ENCODE results near the gene DNM1.

DNM1 gene

DNA sequence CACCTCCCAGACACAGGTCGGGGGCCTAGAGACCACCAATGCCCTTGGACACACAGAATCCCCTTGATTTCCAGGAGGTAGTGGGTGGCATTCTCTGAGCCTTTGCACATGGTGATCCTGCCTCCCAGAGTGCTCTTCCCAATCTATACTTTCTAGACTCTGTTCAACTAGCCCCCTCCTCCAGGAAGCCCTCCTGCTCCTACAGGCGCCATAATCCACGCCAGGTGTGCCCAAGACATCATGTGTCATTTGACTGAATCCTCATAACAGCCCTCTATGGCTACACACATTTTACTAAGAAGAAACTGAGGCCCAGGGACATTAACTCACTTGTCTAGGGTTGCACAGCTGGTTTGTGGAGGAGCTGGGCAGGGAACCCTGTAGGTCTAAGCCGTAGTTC lies 36.0 kb upstream of the DNM1 start:
- WGBS (ENCODE audit: insufficient coverage), result 100% methylated on average over 3 of the region's 4 CpGs
- Histone ChIP-seq H3K4me3 (ENCODE audit: control insufficient read depth in 1 of 7, extremely low read depth in 1 of 7, insufficient read depth in 4 of 7, low read depth in 2 of 7, low read length in 6 of 7) (no peak overlapping the region), H3K9me3 (ENCODE audit: control extremely low read depth in 1 of 5, control insufficient read depth in 4 of 5, insufficient read depth in 2 of 5, low read depth in 1 of 5, low read length in 4 of 5) (no peaks in the 10 kb centered on the region), H3K27ac (ENCODE audit: insufficient read depth in 1 of 2, low read depth in 1 of 2, low read length in 2 of 2, poor library complexity in 1 of 2, severe bottlenecking in 2 of 2) (no peak overlapping the region), H3K4me1 (ENCODE audit: control extremely low read depth in 1 of 4, control insufficient read depth in 4 of 4, insufficient read depth in 4 of 4, low read length in 3 of 4) (no peaks in the 10 kb centered on the region), H3K27me3 (replicated peaks in 2 of 5; ENCODE audit: control insufficient read depth in 4 of 5, insufficient read depth in 5 of 5, low read length in 4 of 5) (no peaks in the 10 kb centered on the region), H3K36me3 (ENCODE audit: control insufficient read depth in 4 of 4, insufficient read depth in 4 of 4, low read length in 3 of 4) (peaks cover 14 to 76% (median 55%) of the 10 kb centered on the region in 4 experiments)
- ChIA-PET CTCF (no interaction called here), POLR2A (no interaction called here)
- DNase-seq, result no peak

DNA sequence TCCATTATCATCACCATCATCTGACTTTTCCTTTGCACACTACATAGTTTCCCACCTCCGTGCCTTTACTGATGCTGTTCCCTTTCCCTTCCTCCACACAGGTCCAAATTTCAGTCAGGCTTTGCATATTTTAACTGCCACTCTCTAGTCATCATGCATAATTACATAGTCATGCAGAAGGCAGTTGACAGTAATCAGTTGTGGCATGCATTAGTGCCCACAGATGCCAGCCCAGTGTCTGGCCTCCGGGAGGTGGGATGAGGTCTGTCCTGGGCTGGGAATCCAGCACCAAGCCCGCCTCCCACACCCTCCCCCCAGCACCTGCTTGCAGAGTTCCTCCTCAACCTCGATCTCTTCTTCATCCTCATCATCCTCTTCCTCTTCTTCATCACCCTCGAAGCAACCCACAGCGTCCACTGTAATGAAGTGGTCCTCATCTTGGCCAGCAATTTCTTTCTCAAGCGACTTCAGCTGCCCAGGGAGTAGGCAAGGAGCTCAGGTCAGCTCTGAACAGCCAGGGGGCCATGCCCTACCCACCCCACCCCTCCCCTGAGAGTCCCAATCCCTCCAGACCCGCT lies 34.4 kb upstream of the DNM1 start:
- Histone ChIP-seq H3K27me3 (replicated peaks in 2 of 5; ENCODE audit: control insufficient read depth in 4 of 5, insufficient read depth in 5 of 5, low read length in 4 of 5) (no peaks in the 10 kb centered on the region), H3K27ac (ENCODE audit: insufficient read depth in 1 of 2, low read depth in 1 of 2, low read length in 2 of 2, poor library complexity in 1 of 2, severe bottlenecking in 2 of 2) (no peak overlapping the region), H3K4me3 (ENCODE audit: control insufficient read depth in 1 of 7, extremely low read depth in 1 of 7, insufficient read depth in 4 of 7, low read depth in 2 of 7, low read length in 6 of 7) (no peak overlapping the region), H3K4me1 (ENCODE audit: control extremely low read depth in 1 of 4, control insufficient read depth in 4 of 4, insufficient read depth in 4 of 4, low read length in 3 of 4) (no peaks in the 10 kb centered on the region), H3K9me3 (ENCODE audit: control extremely low read depth in 1 of 5, control insufficient read depth in 4 of 5, insufficient read depth in 2 of 5, low read depth in 1 of 5, low read length in 4 of 5) (no peaks in the 10 kb centered on the region), H3K36me3 (ENCODE audit: control insufficient read depth in 4 of 4, insufficient read depth in 4 of 4, low read length in 3 of 4) (peaks cover 10 to 63% (median 43%) of the 10 kb centered on the region in 4 experiments)
- WGBS (ENCODE audit: insufficient coverage), result 100% methylated on average over 8 of the region's 8 CpGs
- peak in 1 of 3 donors; percentile 17 for DNase-seq
- CTCF ChIA-PET, result interaction anchor here (0.6 kb wide), 2 partner anchors 13 to 20 kb away, joined by 3 read pairs; no protein-coding TSS in a partner anchor
- POLR2A ChIA-PET, result no interaction called here

DNA sequence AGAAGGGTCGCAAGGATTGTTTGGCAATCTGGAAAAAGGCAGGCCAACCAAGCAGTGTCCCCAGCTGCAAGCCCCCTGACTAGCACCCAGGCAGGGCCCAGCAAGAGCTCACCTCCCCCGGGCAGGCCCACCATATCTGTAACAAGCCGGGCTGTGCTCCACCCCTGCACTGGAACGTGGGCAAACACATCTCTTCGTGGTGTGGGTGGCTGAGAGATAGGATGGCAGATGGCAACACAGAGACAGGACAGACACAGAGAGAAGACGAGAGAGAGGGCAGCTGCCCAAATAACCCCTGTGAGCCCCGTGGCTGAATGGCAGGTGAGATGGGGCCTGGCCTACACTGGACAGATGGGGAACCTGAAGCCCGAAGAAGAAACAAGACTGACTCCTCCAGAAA lies 33.7 kb upstream of the DNM1 start:
- Histone ChIP-seq H3K27me3 (replicated peaks in 2 of 5; ENCODE audit: control insufficient read depth in 4 of 5, insufficient read depth in 5 of 5, low read length in 4 of 5) (no peaks in the 10 kb centered on the region), H3K4me3 (ENCODE audit: control insufficient read depth in 1 of 7, extremely low read depth in 1 of 7, insufficient read depth in 4 of 7, low read depth in 2 of 7, low read length in 6 of 7) (no peak overlapping the region), H3K27ac (ENCODE audit: insufficient read depth in 1 of 2, low read depth in 1 of 2, low read length in 2 of 2, poor library complexity in 1 of 2, severe bottlenecking in 2 of 2) (no peak overlapping the region), H3K9me3 (ENCODE audit: control extremely low read depth in 1 of 5, control insufficient read depth in 4 of 5, insufficient read depth in 2 of 5, low read depth in 1 of 5, low read length in 4 of 5) (no peaks in the 10 kb centered on the region), H3K36me3 (ENCODE audit: control insufficient read depth in 4 of 4, insufficient read depth in 4 of 4, low read length in 3 of 4) (peaks cover 9 to 61% (median 38%) of the 10 kb centered on the region in 4 experiments), H3K4me1 (ENCODE audit: control extremely low read depth in 1 of 4, control insufficient read depth in 4 of 4, insufficient read depth in 4 of 4, low read length in 3 of 4) (no peaks in the 10 kb centered on the region)
- no peak for DNase-seq
- POLR2A ChIA-PET, result no interaction called here
- CTCF ChIA-PET, result interaction anchor here (0.6 to 1.2 kb wide), 2 partner anchors 12 to 14 kb away, joined by 3 to 4 read pairs; no protein-coding TSS in a partner anchor
- WGBS (ENCODE audit: insufficient coverage), result 96% methylated on average over 7 of the region's 8 CpGs

DNA sequence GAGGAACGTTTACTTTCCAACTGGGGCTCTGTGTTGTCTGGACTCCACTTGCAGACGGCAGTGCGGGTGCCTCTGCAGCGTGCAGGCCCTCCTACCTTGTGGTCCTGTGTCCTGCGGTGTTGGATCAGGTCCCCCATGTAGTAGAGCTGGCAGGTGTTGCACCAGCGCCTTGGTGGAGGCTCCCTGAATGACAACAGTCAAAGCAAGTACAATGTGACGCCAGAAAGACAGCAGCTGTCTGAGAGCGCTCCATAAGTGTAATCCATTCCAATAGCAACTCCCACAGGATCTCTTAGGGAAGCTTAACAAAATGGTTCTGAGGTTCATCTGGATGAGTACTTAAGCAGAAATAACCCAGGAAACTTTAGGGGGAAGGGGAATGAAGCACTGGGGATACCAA lies 33.3 kb upstream of the DNM1 start:
- H3K9me3 ChIP-seq (ENCODE audit: control extremely low read depth in 1 of 5, control insufficient read depth in 4 of 5, insufficient read depth in 2 of 5, low read depth in 1 of 5, low read length in 4 of 5), result no peaks in the 10 kb centered on the region
- H3K36me3 ChIP-seq (ENCODE audit: control insufficient read depth in 4 of 4, insufficient read depth in 4 of 4, low read length in 3 of 4), result peaks cover 9 to 61% (median 37%) of the 10 kb centered on the region in 4 experiments
- H3K4me1 ChIP-seq (ENCODE audit: control extremely low read depth in 1 of 4, control insufficient read depth in 4 of 4, insufficient read depth in 4 of 4, low read length in 3 of 4), result no peaks in the 10 kb centered on the region
- DNase-seq, result no peak
- H3K27me3 ChIP-seq (replicated peaks in 2 of 5; ENCODE audit: control insufficient read depth in 4 of 5, insufficient read depth in 5 of 5, low read length in 4 of 5), result no peaks in the 10 kb centered on the region
- WGBS (ENCODE audit: insufficient coverage), result 100% methylated on average over 5 of the region's 8 CpGs
- ChIA-PET POLR2A (no interaction called here), CTCF (interaction anchor here (1.0 to 1.2 kb wide), 2 partner anchors 9 to 14 kb away, joined by 3 to 4 read pairs; no protein-coding TSS in a partner anchor)
- H3K4me3 ChIP-seq (ENCODE audit: control insufficient read depth in 1 of 7, extremely low read depth in 1 of 7, insufficient read depth in 4 of 7, low read depth in 2 of 7, low read length in 6 of 7), result no peak overlapping the region
- no peak overlapping the region for H3K27ac ChIP-seq (ENCODE audit: insufficient read depth in 1 of 2, low read depth in 1 of 2, low read length in 2 of 2, poor library complexity in 1 of 2, severe bottlenecking in 2 of 2)

DNA sequence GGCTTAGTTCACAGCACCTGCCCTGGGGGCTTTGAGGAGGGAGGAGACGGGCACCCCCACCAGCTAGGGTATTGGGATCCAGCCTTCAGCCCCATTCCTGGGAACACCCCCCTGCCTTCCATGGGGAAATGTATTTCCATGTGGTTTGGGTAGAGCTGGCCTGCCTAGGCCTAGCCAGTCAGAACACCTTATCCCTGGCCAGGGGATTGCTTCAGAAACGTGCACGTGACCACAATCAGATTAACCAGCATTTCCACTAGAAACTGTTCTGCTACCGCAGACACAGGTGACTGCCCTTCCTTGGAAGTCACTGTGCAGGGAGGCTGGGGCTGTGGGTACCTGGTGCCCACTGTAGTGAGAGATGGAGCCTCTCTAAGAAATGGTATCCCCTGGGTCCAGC lies 29.1 kb upstream of the DNM1 start:
- Histone ChIP-seq H3K36me3 (ENCODE audit: control insufficient read depth in 4 of 4, insufficient read depth in 4 of 4, low read length in 3 of 4) (peaks cover 12 to 68% (median 42%) of the 10 kb centered on the region in 4 experiments), H3K4me1 (ENCODE audit: control extremely low read depth in 1 of 4, control insufficient read depth in 4 of 4, insufficient read depth in 4 of 4, low read length in 3 of 4) (no peaks in the 10 kb centered on the region), H3K27ac (ENCODE audit: insufficient read depth in 1 of 2, low read depth in 1 of 2, low read length in 2 of 2, poor library complexity in 1 of 2, severe bottlenecking in 2 of 2) (no peak overlapping the region), H3K9me3 (ENCODE audit: control extremely low read depth in 1 of 5, control insufficient read depth in 4 of 5, insufficient read depth in 2 of 5, low read depth in 1 of 5, low read length in 4 of 5) (peaks cover 0 to 6% (median 4%) of the 10 kb centered on the region in 5 experiments), H3K4me3 (ENCODE audit: control insufficient read depth in 1 of 7, extremely low read depth in 1 of 7, insufficient read depth in 4 of 7, low read depth in 2 of 7, low read length in 6 of 7) (no peak overlapping the region), H3K27me3 (replicated peaks in 2 of 5; ENCODE audit: control insufficient read depth in 4 of 5, insufficient read depth in 5 of 5, low read length in 4 of 5) (no peaks in the 10 kb centered on the region)
- ChIA-PET CTCF (interaction anchor here (1.6 kb wide), 1 partner anchor 9 kb away, joined by 8 read pairs; no protein-coding TSS in a partner anchor), POLR2A (no interaction called here)
- WGBS (ENCODE audit: insufficient coverage), result 100% methylated on average over 1 of the region's 4 CpGs
- DNase-seq, result no peak

DNA sequence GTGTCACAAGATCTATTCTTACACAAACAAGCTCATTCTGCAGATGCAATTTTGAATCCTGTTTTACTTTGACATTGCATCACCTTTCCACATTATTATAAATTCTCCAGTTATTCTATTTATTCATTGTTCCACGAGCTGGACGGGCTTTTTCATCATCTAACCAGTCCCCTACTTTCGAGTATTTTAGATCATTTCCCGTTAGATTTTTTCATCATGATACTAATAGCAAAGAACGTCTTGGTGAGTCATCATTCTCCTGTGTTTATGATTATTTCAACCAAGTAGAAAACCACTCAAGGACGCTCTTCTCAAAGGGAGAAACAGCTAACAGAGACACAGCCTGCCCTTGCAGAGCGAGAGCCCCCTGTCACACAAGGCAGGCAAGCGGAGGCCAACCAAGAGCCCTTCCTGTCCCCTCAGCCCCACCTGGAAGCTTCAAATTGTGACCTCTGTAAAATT lies 28.0 kb upstream of the DNM1 start:
- Histone ChIP-seq H3K4me1 (ENCODE audit: control extremely low read depth in 1 of 4, control insufficient read depth in 4 of 4, insufficient read depth in 4 of 4, low read length in 3 of 4) (no peaks in the 10 kb centered on the region), H3K36me3 (ENCODE audit: control insufficient read depth in 4 of 4, insufficient read depth in 4 of 4, low read length in 3 of 4) (peaks cover 12 to 68% (median 43%) of the 10 kb centered on the region in 4 experiments), H3K9me3 (ENCODE audit: control extremely low read depth in 1 of 5, control insufficient read depth in 4 of 5, insufficient read depth in 2 of 5, low read depth in 1 of 5, low read length in 4 of 5) (peaks cover 0 to 14% (median 11%) of the 10 kb centered on the region in 5 experiments), H3K27me3 (replicated peaks in 2 of 5; ENCODE audit: control insufficient read depth in 4 of 5, insufficient read depth in 5 of 5, low read length in 4 of 5) (no peaks in the 10 kb centered on the region), H3K4me3 (ENCODE audit: control insufficient read depth in 1 of 7, extremely low read depth in 1 of 7, insufficient read depth in 4 of 7, low read depth in 2 of 7, low read length in 6 of 7) (no peak overlapping the region), H3K27ac (ENCODE audit: insufficient read depth in 1 of 2, low read depth in 1 of 2, low read length in 2 of 2, poor library complexity in 1 of 2, severe bottlenecking in 2 of 2) (no peak overlapping the region)
- ChIA-PET CTCF (interaction anchor here (1.1 to 1.6 kb wide), 3 partner anchors 8 to 15 kb away, joined by 3 to 8 read pairs (median 3); no protein-coding TSS in a partner anchor), POLR2A (no interaction called here)
- WGBS (ENCODE audit: insufficient coverage), result 91% methylated on average over 8 of the region's 8 CpGs
- DNase-seq, result no peak

DNA sequence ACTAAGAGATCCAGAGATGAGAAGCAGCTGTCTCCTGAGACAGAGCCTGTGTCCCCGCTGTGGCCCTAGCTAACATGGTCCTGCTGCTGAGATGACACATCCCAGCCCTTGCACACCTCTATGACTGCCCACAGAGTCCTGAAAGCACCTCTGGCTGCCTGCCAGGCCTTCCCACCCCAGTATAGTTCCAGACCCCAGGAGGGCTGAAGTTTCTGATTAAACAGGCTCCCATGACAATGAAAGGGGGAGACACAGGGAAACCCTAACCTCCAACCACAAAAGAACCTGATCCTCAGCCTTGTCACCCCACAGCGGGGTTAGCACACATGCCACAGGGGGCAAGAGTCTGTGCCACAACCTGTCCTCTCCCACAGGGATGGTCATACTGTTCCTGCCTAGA lies 27.5 kb upstream of the DNM1 start:
- Histone ChIP-seq H3K27ac (ENCODE audit: insufficient read depth in 1 of 2, low read depth in 1 of 2, low read length in 2 of 2, poor library complexity in 1 of 2, severe bottlenecking in 2 of 2) (no peak overlapping the region), H3K4me3 (ENCODE audit: control insufficient read depth in 1 of 7, extremely low read depth in 1 of 7, insufficient read depth in 4 of 7, low read depth in 2 of 7, low read length in 6 of 7) (no peak overlapping the region), H3K9me3 (ENCODE audit: control extremely low read depth in 1 of 5, control insufficient read depth in 4 of 5, insufficient read depth in 2 of 5, low read depth in 1 of 5, low read length in 4 of 5) (peaks cover 0 to 16% (median 13%) of the 10 kb centered on the region in 5 experiments), H3K27me3 (replicated peaks in 2 of 5; ENCODE audit: control insufficient read depth in 4 of 5, insufficient read depth in 5 of 5, low read length in 4 of 5) (no peaks in the 10 kb centered on the region), H3K4me1 (ENCODE audit: control extremely low read depth in 1 of 4, control insufficient read depth in 4 of 4, insufficient read depth in 4 of 4, low read length in 3 of 4) (no peaks in the 10 kb centered on the region), H3K36me3 (ENCODE audit: control insufficient read depth in 4 of 4, insufficient read depth in 4 of 4, low read length in 3 of 4) (peaks cover 12 to 70% (median 47%) of the 10 kb centered on the region in 4 experiments)
- WGBS (ENCODE audit: insufficient coverage), result 100% methylated on average over 2 of the region's 2 CpGs
- POLR2A ChIA-PET, result no interaction called here
- no peak for DNase-seq
- CTCF ChIA-PET, result interaction anchor here (1.1 kb wide), 2 partner anchors 10 to 14 kb away, joined by 3 read pairs; no protein-coding TSS in a partner anchor
